Left renal cortex interstitium (tissue), 4 donors: ENCODE results near the gene PRKAR1B. TPM values are rescaled to one million over a fixed set of nuclear protein-coding genes. Genes with fewer than 3 reads are reported as not detected.

ENCODE experiments used
- DNase-seq, 4 donors: peaks; one replicate each; pipeline ENCODE4 v3.0.0-alpha.2; 2013; ENCODE audit warnings: low read depth in 4 of 4, low spot score in 2 of 4, missing footprints in 1 of 4
- polyA plus RNA-seq, 4 donors: library from polyadenylated mRNA; unstranded; fragments of 120-200 nt; gene quantifications; one replicate each; pipeline ENCODE4 v1.2.1, GENCODE V29; 2013; ENCODE audit not compliant: insufficient read length in 4 of 4

Gene PRKAR1B
- polyA plus RNA-seq, 4 donors: 39.3 to 48.7 (median 42.8) TPM

GRCh38 chr7:549891-550625 lies 177.0 kb downstream of the PRKAR1B start:
- DNase-seq: no peak

GRCh38 chr7:549066-549890 lies 177.8 kb downstream of the PRKAR1B start:
- no peak for DNase-seq

- no peak for DNase-seq
Measured at GRCh38 chr7:548401-548800, 178.7 kb downstream of the PRKAR1B start.

GRCh38 chr7:545470-545869 lies 181.6 kb downstream of the PRKAR1B start:
- DNase-seq: no peak

- no peak for DNase-seq
Measured at GRCh38 chr7:544338-545221, 182.5 kb downstream of the PRKAR1B start.

- DNase-seq: no peak
Measured at GRCh38 chr7:543501-544337, 183.4 kb downstream of the PRKAR1B start.

- no peak for DNase-seq
Measured at GRCh38 chr7:542713-543500, 184.2 kb downstream of the PRKAR1B start.

GRCh38 chr7:542131-542712 lies 184.9 kb downstream of the PRKAR1B start:
- no peak for DNase-seq

- DNase-seq: no peak
Measured at GRCh38 chr7:541661-542060, 185.4 kb downstream of the PRKAR1B start.

- DNase-seq: no peak
Measured at GRCh38 chr7:540997-541396, 186.1 kb downstream of the PRKAR1B start.

GRCh38 chr7:540579-540978 lies 186.5 kb downstream of the PRKAR1B start:
- no peak for DNase-seq

- DNase-seq: no peak
Measured at GRCh38 chr7:539731-540411, 187.2 kb downstream of the PRKAR1B start.

GRCh38 chr7:538764-539685 lies 188.1 kb downstream of the PRKAR1B start:
- DNase-seq: no peak

- DNase-seq: no peak
Measured at GRCh38 chr7:537911-538634, 189.0 kb downstream of the PRKAR1B start.

GRCh38 chr7:536231-536630 lies 190.8 kb downstream of the PRKAR1B start:
- DNase-seq: no peak

- no peak for DNase-seq
Measured at GRCh38 chr7:534959-535358, 192.1 kb downstream of the PRKAR1B start.

- no peak for DNase-seq
Measured at GRCh38 chr7:534075-534474, 193.0 kb downstream of the PRKAR1B start.
